SH-SY5Y (cell line): Measurements from ENCODE around the gene NEUROD2.

Experiments used
- GATA2 ChIP-seq: IDR thresholded peaks from 2 replicates; pipeline ENCODE4 v1.6.1; 2011; ENCODE audit warnings: mild to moderate bottlenecking, low read depth, low read length
- GATA3 ChIP-seq: IDR thresholded peaks from 2 replicates; pipeline ENCODE4 v1.6.1; 2011; ENCODE audit warnings: low read depth, mild to moderate bottlenecking, low read length, moderate library complexity

DNA sequence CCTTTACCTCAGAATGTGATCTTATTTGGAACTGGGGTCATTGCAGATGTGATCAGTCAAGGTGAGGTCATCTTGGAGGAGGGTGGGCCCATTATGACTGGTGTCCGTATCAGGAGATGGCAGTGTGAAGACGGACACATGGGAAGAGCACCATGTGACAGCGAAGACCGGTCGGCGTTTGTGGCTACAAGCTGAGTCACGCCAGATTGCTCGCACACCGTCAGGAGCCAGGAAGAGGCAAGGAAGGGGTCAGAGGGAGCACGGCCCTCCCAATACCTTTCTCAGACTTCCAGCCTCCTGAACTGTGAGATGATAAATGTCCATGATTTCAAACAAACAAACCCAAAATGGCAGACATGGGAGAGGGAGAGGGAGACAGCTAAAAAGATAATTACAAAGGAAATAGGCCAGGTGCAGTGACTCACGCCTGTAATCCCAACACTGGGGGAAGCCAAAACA, 42.4 kb upstream of the NEUROD2 start:
- TF ChIP-seq GATA3, result no peak
- TF ChIP-seq GATA2, result no peak
